ENCODE measurements around the gene RNFT2. TPM values are rescaled to one million over a fixed set of nuclear protein-coding genes. Genes with fewer than 3 reads are reported as not detected.
"Not testable (repeated sequence)": the region's sequence is repeated elsewhere in the genome, so short reads cannot be mapped to it uniquely, and the experiment has no call there.

The RNFT2 gene
- total RNA-seq, 2 experiments from 2014 or later, result 4.9 to 6.0 TPM

DNA sequence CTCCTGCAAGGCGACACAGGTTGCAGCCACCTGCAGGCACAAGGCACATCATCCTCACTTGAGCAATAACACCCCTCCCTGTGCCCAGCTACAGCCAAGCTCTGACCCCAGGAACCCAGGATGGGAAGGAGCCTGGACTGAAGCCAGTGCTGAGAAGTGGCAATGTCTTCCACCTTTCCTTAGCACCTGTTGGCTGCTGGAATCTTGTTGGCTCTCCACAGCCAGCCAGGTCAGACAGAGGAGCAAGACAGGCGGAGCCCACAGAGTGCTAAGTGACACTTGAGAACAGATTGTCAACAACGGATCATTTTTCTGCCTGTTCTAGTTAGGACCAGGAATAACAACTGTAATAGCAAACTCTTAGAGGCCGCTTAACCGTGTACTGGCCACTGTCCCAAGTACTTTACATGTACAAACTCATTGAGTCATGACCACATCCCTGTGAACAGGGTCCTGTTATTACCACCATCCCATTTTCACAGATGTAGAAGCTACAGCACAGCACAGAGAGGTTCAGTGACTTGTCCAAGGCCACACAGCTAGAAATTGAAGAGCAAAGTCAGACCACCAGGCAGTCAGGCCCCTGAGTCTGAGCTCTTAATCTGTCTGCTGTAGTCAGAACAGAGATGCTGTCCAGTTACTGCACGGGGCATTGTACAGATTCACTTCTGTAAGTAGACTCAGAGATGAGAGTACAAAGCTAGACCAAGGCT lies 45.6 kb downstream of the RNFT2 start:
- H3K36me3 Mint-ChIP-seq (ENCODE audit: low read depth), result peaks cover 62% of the 10 kb centered on the region
- Histone ChIP-seq H3K27ac (ENCODE audit: low read depth in 1 of 2, low read length in 2 of 2) (no peak overlapping the region), H3K9me3 (ENCODE audit: control insufficient read depth in 1 of 2, insufficient read depth in 1 of 2, low read length in 2 of 2) (no peaks in the 10 kb centered on the region), H3K4me3 (ENCODE audit: low read length) (no peak overlapping the region), H3K27me3 (ENCODE audit: control insufficient read depth in 1 of 2, insufficient read depth in 2 of 2, low read length in 2 of 2) (no peaks in the 10 kb centered on the region), H3K36me3 (ENCODE audit: insufficient read depth, low read length) (peaks cover 2% of the 10 kb centered on the region), H3K4me1 (ENCODE audit: insufficient read depth, low read length) (no peaks in the 10 kb centered on the region)
- ChIA-PET POLR2A (no interaction called here), CTCF (no interaction called here)
- no peaks in the 10 kb centered on the region for H3K4me1 Mint-ChIP-seq (ENCODE audit: low read depth)
- DNase-seq, result no peak
- ATAC-seq (ENCODE audit: poor library complexity), result no peak
- no peak overlapping the region for H3K27ac Mint-ChIP-seq
- H3K27me3 Mint-ChIP-seq, result no peaks in the 10 kb centered on the region
- H3K4me3 Mint-ChIP-seq, result no peak overlapping the region
- TF ChIP-seq, protein P1, sequence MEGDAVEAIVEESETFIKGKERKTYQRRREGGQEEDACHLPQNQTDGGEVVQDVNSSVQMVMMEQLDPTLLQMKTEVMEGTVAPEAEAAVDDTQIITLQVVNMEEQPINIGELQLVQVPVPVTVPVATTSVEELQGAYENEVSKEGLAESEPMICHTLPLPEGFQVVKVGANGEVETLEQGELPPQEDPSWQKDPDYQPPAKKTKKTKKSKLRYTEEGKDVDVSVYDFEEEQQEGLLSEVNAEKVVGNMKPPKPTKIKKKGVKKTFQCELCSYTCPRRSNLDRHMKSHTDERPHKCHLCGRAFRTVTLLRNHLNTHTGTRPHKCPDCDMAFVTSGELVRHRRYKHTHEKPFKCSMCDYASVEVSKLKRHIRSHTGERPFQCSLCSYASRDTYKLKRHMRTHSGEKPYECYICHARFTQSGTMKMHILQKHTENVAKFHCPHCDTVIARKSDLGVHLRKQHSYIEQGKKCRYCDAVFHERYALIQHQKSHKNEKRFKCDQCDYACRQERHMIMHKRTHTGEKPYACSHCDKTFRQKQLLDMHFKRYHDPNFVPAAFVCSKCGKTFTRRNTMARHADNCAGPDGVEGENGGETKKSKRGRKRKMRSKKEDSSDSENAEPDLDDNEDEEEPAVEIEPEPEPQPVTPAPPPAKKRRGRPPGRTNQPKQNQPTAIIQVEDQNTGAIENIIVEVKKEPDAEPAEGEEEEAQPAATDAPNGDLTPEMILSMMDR (IDR thresholded peaks at IDR 0.05), result no peak
- no peaks in the 10 kb centered on the region for H3K9me3 Mint-ChIP-seq
- intact Hi-C loops (cut with DNase I, micrococcal nuclease), result no loop called here

DNA sequence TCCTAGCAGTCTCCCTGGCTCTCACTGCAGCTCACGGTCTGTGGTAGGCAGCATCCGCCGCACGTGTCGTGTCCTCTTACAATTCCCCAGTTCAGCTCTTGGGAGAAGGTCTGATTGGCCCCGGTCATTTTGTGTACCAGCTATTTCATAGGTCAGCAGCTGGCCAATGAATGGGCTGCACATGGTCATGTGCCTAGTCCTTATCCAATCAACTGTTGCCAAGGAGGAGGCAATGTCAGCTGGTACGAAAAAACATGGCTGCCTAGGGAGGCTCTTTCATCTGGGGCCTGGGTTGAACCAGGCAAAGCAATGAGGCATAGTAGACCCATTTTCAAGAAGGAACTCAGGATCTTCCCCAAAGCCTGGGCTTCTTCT lies 46.1 kb downstream of the RNFT2 start:
- Histone ChIP-seq H3K4me1 (ENCODE audit: insufficient read depth, low read length) (no peaks in the 10 kb centered on the region), H3K9me3 (ENCODE audit: control insufficient read depth in 1 of 2, insufficient read depth in 1 of 2, low read length in 2 of 2) (no peaks in the 10 kb centered on the region), H3K4me3 (ENCODE audit: low read length) (no peak overlapping the region), H3K36me3 (ENCODE audit: insufficient read depth, low read length) (peaks cover 2% of the 10 kb centered on the region), H3K27ac (ENCODE audit: low read depth in 1 of 2, low read length in 2 of 2) (no peak overlapping the region), H3K27me3 (ENCODE audit: control insufficient read depth in 1 of 2, insufficient read depth in 2 of 2, low read length in 2 of 2) (no peaks in the 10 kb centered on the region)
- DNase-seq (no peak), ATAC-seq (ENCODE audit: poor library complexity) (no peak)
- peaks cover 58% of the 10 kb centered on the region for H3K36me3 Mint-ChIP-seq (ENCODE audit: low read depth)
- H3K27me3 Mint-ChIP-seq, result no peaks in the 10 kb centered on the region
- CTCF ChIA-PET, result no interaction called here
- H3K4me3 Mint-ChIP-seq, result no peak overlapping the region
- H3K27ac Mint-ChIP-seq, result no peak overlapping the region
- TF ChIP-seq, protein P1 (IDR thresholded peaks at IDR 0.05), result no peak
- intact Hi-C loops (cut with DNase I, micrococcal nuclease), result no loop called here
- POLR2A ChIA-PET, result no interaction called here
- no peaks in the 10 kb centered on the region for H3K4me1 Mint-ChIP-seq (ENCODE audit: low read depth)
- H3K9me3 Mint-ChIP-seq, result no peaks in the 10 kb centered on the region

DNA sequence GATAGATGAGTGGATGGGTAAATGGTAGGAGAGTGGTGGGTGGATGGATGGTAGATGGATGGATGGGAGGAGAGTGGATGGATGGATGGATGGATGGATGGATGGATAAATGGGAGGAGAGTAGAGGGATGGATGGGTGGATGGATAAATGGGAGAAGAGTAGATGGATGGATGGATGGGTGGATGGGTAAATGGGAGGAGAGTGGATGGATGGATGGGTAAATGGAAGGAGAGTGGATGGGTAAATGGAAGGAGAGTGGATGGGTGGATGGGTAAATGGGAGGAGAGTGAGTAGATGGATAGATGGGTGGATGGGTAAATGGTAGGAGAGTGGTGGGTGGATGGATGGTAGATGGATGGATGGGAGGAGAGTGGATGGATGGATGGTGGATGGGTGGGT lies 51.4 kb downstream of the RNFT2 start:
- CTCF ChIA-PET, result not testable (repeated sequence)

DNA sequence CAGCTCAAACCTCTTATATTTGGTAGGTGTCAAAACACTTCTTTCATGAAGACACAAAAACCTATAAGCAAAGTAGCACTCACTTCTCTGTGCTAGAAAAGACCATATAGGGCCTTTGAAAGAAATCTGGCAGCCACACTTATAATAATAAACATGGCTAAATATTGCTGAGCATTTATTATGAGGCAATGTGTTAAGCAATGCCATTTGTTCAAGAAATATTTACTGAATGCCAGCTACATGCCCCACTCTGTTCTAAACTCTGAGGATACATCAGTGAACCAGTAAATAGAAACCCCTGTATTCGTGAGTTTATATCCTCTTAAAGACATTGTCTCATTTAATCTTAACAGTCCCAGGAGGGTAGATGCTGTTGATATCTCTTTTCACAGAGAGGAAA lies 52.0 kb downstream of the RNFT2 start:
- Mint-ChIP-seq H3K9me3 (no peaks in the 10 kb centered on the region), H3K36me3 (ENCODE audit: low read depth) (peaks cover 14% of the 10 kb centered on the region), H3K4me1 (ENCODE audit: low read depth) (no peaks in the 10 kb centered on the region), H3K4me3 (no peak overlapping the region), H3K27me3 (no peaks in the 10 kb centered on the region), H3K27ac (no peak overlapping the region)
- DNase-seq (no peak), ATAC-seq (ENCODE audit: poor library complexity) (no peak)
- Histone ChIP-seq H3K4me1 (ENCODE audit: insufficient read depth, low read length) (no peaks in the 10 kb centered on the region), H3K27ac (ENCODE audit: low read depth in 1 of 2, low read length in 2 of 2) (no peak overlapping the region), H3K9me3 (ENCODE audit: control insufficient read depth in 1 of 2, insufficient read depth in 1 of 2, low read length in 2 of 2) (no peaks in the 10 kb centered on the region), H3K36me3 (ENCODE audit: insufficient read depth, low read length) (no peaks in the 10 kb centered on the region), H3K27me3 (ENCODE audit: control insufficient read depth in 1 of 2, insufficient read depth in 2 of 2, low read length in 2 of 2) (no peaks in the 10 kb centered on the region), H3K4me3 (ENCODE audit: low read length) (no peak overlapping the region)
- ChIA-PET POLR2A (no interaction called here), CTCF (no interaction called here)
- TF ChIP-seq, protein P1 (IDR thresholded peaks at IDR 0.05), result no peak
- intact Hi-C loops (cut with DNase I, micrococcal nuclease), result no loop called here

More for the DNA sequence above, 51.4 kb downstream of the RNFT2 start:
- H3K27me3 ChIP-seq (ENCODE audit: control insufficient read depth in 1 of 2, insufficient read depth in 2 of 2, low read length in 2 of 2); DNase-seq; H3K4me3 ChIP-seq (ENCODE audit: low read length); POLR2A ChIA-PET; H3K36me3 ChIP-seq (ENCODE audit: insufficient read depth, low read length); H3K4me1 Mint-ChIP-seq (ENCODE audit: low read depth); H3K27ac Mint-ChIP-seq; H3K9me3 ChIP-seq (ENCODE audit: control insufficient read depth in 1 of 2, insufficient read depth in 1 of 2, low read length in 2 of 2); H3K9me3 Mint-ChIP-seq; intact Hi-C loops (cut with DNase I, micrococcal nuclease); H3K4me1 ChIP-seq (ENCODE audit: insufficient read depth, low read length); H3K4me3 Mint-ChIP-seq; ATAC-seq (ENCODE audit: poor library complexity); H3K27ac ChIP-seq (ENCODE audit: low read depth in 1 of 2, low read length in 2 of 2); H3K27me3 Mint-ChIP-seq: not testable (repeated sequence)
- H3K36me3 Mint-ChIP-seq (ENCODE audit: low read depth), result peaks cover 19% of the 10 kb centered on the region

All from CD4-positive, alpha-beta T cell (primary cell).